VCaP (cell line): ENCODE results near the gene AP2S1.

Experiments
- H3K27ac ChIP-seq: fragments of 450-650 bp; 2 replicates; pipeline ENCODE4 v1.5.1; 2017
- TF ChIP-seq, protein P1 (sequence below): fragments of 450-650 bp; conservative IDR thresholded peaks from 2 replicates; pipeline ENCODE4 v1.5.1; 2017; ENCODE audit warnings: mild to moderate bottlenecking, moderate library complexity

AP2S1 gene

DNA sequence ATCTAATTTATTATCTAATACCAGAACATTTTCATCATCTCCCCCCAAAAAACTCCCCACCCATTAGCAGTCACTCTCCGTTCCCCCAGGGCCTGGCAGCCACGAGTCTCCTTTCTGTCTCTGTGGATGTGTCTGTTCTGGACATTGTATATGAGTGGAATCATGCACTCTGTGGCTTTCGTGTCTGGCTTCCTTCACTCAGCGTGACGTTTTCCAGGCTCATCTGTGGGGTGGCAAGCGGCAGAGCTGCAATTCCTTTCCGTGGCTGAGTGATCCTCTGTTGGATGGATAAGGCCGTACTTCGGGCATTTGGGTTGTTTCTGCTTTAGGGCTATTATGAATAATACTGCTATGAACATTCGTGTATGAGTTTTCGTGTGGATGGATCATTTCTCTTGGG, 3.1 kb downstream of the AP2S1 start:
- TF ChIP-seq, protein P1, sequence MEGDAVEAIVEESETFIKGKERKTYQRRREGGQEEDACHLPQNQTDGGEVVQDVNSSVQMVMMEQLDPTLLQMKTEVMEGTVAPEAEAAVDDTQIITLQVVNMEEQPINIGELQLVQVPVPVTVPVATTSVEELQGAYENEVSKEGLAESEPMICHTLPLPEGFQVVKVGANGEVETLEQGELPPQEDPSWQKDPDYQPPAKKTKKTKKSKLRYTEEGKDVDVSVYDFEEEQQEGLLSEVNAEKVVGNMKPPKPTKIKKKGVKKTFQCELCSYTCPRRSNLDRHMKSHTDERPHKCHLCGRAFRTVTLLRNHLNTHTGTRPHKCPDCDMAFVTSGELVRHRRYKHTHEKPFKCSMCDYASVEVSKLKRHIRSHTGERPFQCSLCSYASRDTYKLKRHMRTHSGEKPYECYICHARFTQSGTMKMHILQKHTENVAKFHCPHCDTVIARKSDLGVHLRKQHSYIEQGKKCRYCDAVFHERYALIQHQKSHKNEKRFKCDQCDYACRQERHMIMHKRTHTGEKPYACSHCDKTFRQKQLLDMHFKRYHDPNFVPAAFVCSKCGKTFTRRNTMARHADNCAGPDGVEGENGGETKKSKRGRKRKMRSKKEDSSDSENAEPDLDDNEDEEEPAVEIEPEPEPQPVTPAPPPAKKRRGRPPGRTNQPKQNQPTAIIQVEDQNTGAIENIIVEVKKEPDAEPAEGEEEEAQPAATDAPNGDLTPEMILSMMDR: no peak

DNA sequence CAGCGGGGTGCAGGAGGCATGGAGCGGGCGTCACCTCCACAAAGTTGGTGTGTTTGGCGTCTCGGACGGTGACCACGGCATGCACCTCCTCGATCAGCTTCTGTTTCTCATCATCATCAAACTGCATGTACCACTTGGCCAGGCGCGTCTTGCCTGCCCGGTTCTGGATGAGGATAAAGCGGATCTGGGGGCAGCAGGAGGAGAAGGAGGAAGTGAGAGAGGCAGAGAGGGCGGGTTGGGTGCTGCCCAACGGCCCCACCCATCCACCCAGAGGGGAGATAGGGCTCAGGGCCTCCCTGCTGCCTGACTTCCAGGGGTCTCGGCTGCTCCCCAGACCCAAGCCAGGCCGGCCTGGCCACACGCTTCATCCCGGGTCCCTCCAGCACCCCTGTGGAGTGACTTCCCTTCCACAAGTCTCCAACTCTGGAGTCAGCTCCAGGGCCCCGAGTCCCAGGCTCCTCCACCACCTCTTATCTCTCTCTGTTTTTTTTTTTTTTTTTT, 4.6 kb downstream of the AP2S1 start:
- no peak overlapping the region for H3K27ac ChIP-seq
- TF ChIP-seq, protein P1: no peak

More for the DNA sequence above, 3.1 kb downstream of the AP2S1 start:
- H3K27ac ChIP-seq: no peak overlapping the region

DNA sequence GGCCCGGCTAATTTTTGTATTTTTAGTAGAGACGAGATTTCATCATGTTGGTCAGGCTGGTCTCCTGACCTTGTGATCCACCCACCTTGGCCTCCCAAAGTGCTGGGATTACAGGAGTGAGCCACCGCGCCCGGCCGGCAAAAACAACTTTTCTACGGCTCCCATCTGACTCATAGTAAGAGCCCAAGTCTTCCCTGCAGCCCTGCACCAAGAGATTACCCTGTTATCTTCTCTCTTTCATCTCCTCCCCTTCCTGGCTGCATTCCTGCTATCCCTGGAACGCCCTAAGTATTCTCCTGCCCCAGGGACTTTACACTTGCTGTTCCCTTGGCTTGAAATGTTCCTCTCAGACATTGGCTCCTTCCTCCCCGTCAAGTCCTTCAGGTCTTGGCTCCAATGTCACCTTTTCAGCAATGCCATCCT, 6.6 kb downstream of the AP2S1 start:
- TF ChIP-seq, protein P1: no peak
- no peak overlapping the region for H3K27ac ChIP-seq

DNA sequence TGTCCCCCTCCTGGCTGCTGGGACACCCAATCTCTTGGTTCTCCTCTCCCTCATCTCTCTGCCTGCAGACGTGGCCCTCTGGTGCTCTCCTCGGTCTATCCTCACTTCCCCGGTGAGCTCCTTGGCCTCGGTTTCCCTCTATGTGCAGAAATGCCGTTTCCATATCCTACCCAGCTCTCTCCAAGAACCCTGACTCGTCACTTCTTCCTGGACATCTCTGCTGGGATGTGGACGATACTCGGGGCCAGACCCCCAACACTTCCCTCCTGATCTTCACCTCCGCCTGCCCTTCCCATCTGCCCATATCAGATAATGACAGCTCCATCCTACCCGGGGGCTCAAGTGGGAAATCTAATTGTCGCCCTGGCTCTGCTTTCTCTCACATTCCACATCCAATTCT, 7.9 kb downstream of the AP2S1 start:
- no peak overlapping the region; the same call in 1 of the 2 replicates for H3K27ac ChIP-seq
- TF ChIP-seq, protein P1: no peak

- peak overlapping the region; percentile 13; the same call in 1 of the 2 replicates for H3K27ac ChIP-seq
- TF ChIP-seq, protein P1: no peak
Measured at GRCh38 chr19:46841458-46842083, 9.1 kb downstream of the AP2S1 start.

DNA sequence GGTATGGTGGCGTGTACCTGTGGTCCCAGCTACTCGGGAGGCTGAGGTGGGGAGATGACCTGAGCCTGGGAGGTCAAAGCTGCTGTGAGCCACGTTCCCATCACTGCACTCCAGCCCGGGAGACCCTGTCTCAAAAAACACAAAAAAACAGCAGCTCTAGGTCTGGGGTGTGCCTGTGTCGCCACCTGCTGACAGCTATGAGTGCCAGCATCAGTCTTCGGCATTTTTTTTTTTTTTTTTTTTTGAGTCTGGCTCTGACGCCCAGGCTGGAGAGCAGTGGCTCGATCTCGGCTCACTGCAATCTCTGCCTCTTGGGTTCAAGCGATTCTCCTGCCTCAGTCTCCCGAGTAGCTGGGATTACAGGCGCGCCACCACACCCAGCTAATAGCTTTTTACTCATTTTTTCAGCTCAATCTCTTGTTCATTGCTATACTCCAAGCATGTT, 10.1 kb downstream of the AP2S1 start:
- H3K27ac ChIP-seq: peak overlapping the region; percentile 48

GRCh38 chr19:46839752-46840497, 10.7 kb downstream of the AP2S1 start:
- TF ChIP-seq, protein P1: no peak
- peak overlapping the region; percentile 48 for H3K27ac ChIP-seq

More for the DNA sequence above, 10.1 kb downstream of the AP2S1 start:
- TF ChIP-seq, protein P1: peak; percentile 98
